GM11168 (cell line): ENCODE results near the gene EPS8.

Experiments
- in situ Hi-C: fragments of 300-500 bp; cut with MboI; formaldehyde crosslinking; loops from one replicate; pipeline ENCODE4 v1.12.0; 2022; ENCODE audit warnings: low sequenced_read_pairs; ENCODE audit not compliant: unreplicated experiment

EPS8 gene

DNA sequence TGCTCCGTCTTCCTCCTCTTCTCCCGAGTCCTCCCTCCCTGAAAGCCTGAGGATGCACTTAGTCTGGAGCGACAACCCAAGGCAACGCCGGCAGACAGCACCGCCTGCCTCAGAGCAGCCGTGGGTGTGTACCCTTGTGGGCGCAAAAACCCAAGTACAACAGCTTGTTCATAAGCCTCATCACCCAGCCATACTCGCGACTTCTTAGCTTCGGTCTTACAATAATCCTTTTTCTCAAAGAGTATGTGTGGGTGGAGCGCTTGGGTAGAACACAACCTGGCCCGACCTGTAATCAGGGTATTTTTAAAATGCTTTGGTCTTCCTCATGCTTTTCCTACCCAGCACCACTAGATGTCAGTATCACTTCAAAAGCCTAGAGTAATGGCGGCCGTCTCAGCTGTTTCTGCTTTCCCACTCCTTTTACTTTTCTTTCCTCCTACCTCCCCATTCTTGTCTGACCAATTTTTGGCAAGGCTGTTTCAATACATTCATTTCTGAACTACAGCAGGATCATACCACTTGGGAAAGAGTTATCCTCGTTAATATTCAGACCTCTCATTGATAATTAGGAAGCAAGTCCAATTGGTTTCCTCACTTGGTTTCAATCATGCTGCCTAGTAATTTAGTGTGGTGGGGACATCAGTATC lies 198.9 kb downstream of the EPS8 start:
- in situ Hi-C loops, result loop anchor here (5.0 kb wide), 1 partner anchor 257 kb away; no protein-coding TSS in a partner anchor

DNA sequence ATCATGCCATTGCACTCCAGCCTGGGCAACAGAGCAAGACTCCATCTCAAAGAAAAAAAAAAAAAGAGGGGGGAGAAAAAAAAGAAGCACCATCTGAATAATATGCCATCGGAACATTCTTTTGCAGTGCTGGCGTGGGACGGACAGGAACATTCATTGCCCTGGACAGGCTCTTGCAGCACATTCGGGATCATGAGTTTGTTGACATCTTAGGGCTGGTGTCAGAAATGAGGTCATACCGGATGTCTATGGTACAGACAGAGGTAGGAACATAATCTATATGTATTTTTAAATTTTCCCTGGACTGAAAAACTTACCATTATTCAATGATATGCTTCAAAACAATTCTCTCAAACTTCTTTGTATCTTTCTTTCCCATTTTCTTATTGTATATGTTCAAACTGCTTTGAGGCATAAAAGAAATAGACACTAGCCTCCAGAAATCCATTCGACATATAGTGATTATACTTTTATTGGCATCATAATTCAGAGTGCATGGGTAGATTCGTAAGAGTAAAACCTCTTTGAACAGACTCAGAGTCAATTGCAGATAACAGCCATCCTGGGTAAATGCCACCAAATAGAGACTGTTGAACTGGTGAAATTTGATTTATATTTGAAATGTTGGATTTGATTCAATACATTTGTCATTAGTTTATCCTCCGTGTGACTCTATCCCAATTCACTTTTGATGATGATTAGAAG lies 199.7 kb downstream of the EPS8 start:
- in situ Hi-C loops, result loop anchor here (5.0 kb wide), 1 partner anchor 258 kb away; no protein-coding TSS in a partner anchor

GRCh38 chr12:15584366-15585041 lies 204.7 kb downstream of the EPS8 start:
- in situ Hi-C loops, result no loop called here

DNA sequence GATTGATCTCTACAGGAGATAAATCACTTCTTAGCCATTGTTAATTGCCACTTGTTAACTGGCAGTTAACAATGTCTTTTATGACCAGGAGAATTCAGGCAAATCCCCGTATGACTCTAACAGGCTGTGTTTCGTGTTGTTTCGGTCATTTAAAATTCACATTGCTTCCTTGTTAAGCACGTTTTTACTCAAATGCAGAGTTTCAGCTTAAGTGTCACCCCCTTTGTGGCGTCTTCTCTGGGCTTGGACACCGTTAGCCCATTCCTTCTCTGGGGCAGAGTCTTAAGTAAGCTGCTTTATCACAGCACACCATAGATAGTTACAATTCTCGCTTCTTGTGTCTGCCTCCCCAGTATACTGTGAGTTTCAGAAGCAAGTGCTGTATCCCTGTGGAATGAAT lies 205.4 kb downstream of the EPS8 start:
- in situ Hi-C loops, result no loop called here

DNA sequence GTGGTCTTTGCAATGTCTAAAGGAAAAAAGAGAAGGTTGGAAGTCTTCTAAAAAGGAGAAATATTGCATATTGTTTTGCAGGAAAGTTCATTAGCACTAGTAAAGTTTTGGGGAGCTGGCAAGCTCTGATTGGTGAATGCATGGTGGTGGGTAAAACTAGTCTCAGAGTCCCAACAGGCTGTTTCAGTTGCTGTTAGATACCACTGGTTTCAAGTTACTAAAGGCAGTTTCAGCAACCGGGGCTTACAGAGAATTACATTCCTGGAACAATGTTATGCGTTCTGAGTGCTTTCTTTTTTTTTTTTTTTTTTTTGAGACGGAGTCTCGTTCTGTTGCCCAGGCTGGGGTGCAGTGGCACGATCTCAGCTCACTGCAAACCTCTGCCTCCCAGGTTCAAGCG lies 208.2 kb downstream of the EPS8 start:
- in situ Hi-C loops, result no loop called here

DNA sequence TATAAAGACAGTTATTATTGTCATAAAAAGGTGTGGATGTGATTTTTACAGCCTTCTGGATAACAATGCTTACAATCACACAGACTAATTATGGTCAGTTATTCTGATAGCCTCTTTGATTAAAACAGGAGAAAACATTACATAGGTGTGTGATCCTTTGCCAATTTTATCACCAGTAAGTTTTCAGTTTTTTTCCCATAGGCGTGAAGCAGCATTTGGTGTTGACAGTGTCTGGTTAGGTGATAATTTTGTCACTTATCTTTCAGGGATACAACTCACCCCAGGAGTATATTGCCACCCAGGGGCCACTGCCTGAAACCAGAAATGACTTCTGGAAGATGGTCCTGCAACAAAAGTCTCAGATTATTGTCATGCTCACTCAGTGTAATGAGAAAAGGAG lies 208.8 kb downstream of the EPS8 start:
- in situ Hi-C loops, result no loop called here

DNA sequence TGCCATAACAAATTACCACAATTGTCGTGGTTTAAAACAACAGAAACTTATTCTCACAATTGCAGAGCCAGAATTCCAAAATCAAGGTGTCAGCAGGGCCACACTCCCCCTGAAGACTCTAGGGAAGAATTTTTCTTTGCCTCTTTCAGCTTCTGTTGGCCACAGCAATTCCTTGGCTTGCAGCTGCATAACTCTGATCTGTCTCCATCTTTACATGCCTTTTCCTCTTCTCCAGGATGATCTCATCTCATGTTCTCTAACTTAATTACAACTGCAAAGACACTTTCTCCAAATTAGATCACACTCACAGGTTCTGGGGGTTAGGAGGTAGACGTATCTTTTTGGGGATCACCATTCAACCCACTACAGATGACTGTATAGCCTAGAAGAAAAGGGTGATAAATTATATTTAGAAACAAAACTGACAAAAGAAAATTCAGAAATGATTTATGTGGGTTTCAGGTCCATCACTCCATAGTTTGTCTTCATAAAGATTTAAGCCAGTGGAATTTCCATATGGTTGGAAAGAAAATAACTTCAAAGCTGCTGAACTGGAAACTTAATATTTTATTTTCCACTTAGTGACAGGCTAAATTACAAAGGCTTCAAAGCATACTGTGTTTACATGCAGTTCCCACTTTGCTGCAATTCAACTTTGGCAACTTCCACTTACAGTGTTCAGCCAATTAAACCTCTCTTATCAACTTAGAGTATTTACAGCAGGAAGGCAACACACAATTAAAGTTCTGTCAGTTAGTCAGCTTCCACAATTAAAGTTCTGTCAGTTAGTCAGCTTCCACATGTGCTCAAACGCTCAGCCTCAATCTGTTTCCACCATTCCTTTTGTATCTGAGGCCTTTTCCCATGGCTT lies 213.3 kb downstream of the EPS8 start:
- in situ Hi-C loops, result loop anchor here (5.0 kb wide), 1 partner anchor 34 kb away; no protein-coding TSS in a partner anchor

DNA sequence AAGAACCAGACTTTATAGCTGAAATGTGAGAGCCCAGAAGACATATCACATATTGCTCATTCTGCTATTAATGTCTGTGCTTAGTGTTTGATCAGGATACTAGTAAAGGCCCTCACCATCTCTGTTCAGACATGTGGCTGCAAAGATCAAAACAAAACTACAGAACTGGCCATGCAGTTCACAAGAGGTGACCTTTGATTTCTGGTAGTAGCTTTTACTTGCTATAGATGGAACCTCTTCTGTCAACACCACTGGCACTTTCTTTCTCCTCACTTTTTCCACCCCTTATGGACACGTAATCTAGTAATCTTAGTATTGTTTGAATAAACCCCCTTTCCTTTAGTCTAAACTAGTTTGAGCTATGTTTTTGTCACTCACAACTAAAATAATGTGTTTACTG lies 214.8 kb downstream of the EPS8 start:
- in situ Hi-C loops, result no loop called here
